HG02642 (cell line): ENCODE data around the gene COL27A1.
"Not testable (repeated sequence)": the region's sequence is repeated elsewhere in the genome, so short reads cannot be mapped to it uniquely, and the experiment has no call there.

Source experiments
- ATAC-seq: cut with Tn5 transposase; IDR thresholded peaks from one replicate; pipeline ENCODE4 v1.9.1; 2021; ENCODE audit warnings: mild to moderate bottlenecking; ENCODE audit not compliant: unreplicated experiment, poor library complexity

The COL27A1 gene

GRCh38 chr9:114327749-114328148, 172.4 kb downstream of the COL27A1 start:
- no peak for ATAC-seq

DNA sequence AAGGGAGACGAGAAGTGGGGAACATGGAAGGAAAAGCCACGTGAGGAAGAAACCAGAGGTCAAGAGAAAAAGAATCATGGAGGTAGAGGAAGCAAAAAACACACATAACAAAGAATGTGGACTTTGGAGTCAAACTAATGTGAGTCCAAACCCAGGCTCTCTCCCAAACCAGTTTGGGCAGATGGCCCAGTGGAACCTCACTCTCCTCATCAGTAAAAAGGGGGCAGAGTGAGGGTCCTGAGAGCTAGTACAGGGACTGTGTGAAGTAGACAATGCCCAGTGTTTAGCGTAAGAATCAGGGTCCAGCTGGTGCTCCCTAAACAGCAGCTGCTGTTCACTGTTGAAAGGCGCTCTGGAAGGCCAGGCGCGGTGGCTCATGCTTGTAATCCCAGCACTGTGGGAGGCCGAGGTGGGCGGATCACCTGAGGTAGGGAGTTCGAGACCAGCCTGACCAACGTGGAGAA, 173.1 kb downstream of the COL27A1 start:
- ATAC-seq = not testable (repeated sequence)

GRCh38 chr9:114328937-114329624, 173.7 kb downstream of the COL27A1 start:
- not testable (repeated sequence) for ATAC-seq

- ATAC-seq = not testable (repeated sequence)
Observed at GRCh38 chr9:114329625-114330022, 174.3 kb downstream of the COL27A1 start, which contains the start of gene ORM2. ORM2 (plus strand) TSS chr9:114329869; CDS start chr9:114329905, 36 bp downstream.

- no peak for ATAC-seq
Observed at GRCh38 chr9:114330636-114331035, 175.3 kb downstream of the COL27A1 start.

- not testable (repeated sequence) for ATAC-seq
Observed at GRCh38 chr9:114331229-114332195, 176.2 kb downstream of the COL27A1 start.

- ATAC-seq = not testable (repeated sequence)
Observed at GRCh38 chr9:114332474-114333040, 177.2 kb downstream of the COL27A1 start.

- not testable (repeated sequence) for ATAC-seq
Observed at GRCh38 chr9:114333718-114334117, 178.4 kb downstream of the COL27A1 start.

GRCh38 chr9:114334490-114334889, 179.2 kb downstream of the COL27A1 start:
- no peak for ATAC-seq

- no peak for ATAC-seq
Observed at GRCh38 chr9:114335745-114336144, 180.4 kb downstream of the COL27A1 start.

- no peak for ATAC-seq
Observed at GRCh38 chr9:114336157-114336556, 180.8 kb downstream of the COL27A1 start.

GRCh38 chr9:114336699-114337395, 181.5 kb downstream of the COL27A1 start:
- ATAC-seq = no peak

GRCh38 chr9:114338187-114338586, 182.8 kb downstream of the COL27A1 start:
- ATAC-seq = no peak

GRCh38 chr9:114339130-114339908, 184.0 kb downstream of the COL27A1 start:
- no peak for ATAC-seq

GRCh38 chr9:114341152-114341830, 186.0 kb downstream of the COL27A1 start:
- no peak for ATAC-seq

DNA sequence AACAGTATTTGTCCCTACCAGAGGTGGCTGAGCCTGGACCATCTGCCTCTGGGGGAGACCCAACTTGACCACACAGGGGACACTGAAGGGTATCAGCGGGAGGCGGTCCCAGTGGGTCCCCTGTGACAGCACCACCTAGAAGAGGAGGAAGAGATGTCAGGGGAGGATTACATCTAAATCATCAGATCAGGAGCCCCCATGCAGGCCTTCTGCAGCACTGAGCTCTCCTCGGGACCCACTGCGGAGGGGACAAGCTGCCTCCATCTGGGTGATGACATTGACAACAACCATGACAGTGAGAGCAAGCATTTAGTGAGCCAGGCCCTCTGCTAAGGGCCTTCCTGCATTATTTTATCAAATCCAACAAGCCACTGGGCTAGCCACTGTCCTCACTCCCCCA, 186.7 kb downstream of the COL27A1 start:
- ATAC-seq = no peak

DNA sequence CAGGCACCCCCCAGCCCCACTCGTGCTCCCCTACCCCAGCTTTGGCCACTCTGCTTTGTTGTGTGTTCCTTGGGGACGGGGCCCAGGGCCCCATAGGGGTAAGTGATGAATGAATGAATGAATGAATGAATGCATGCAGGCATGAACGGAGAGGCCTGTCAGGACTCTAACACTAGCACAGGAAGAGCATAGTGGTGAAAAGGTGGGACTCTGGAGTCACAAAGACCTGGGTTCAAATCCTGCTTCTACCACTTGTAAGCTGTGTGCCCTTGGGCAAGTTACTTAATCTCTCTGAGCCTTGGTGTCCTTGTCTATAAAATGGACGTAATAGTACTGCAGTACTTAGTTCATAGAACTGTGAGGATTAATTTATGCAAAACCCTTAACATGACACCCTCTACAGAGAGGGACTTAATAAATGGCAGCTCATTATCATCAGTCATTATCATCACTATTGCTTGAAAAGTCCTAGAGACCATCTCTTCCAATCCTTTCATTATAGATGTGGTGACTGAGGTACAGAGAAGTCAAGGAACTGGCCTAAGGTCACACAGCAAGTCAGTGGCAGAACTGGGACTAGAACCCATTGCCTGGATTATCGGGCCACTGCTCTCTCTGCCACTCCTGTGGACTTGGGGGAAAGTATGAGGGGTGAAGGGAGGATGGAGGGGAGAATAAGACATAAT, 187.6 kb downstream of the COL27A1 start:
- ATAC-seq = no peak

GRCh38 chr9:114343471-114344187, 188.3 kb downstream of the COL27A1 start:
- no peak for ATAC-seq
